HG03439 (cell line): ENCODE results near the gene FKBP1C.

ENCODE experiments used
- ATAC-seq: cut with Tn5 transposase; IDR thresholded peaks from one replicate; pipeline ENCODE4 v1.9.1; 2021; ENCODE audit warnings: mild to moderate bottlenecking, moderate library complexity; ENCODE audit not compliant: unreplicated experiment

Gene FKBP1C

DNA sequence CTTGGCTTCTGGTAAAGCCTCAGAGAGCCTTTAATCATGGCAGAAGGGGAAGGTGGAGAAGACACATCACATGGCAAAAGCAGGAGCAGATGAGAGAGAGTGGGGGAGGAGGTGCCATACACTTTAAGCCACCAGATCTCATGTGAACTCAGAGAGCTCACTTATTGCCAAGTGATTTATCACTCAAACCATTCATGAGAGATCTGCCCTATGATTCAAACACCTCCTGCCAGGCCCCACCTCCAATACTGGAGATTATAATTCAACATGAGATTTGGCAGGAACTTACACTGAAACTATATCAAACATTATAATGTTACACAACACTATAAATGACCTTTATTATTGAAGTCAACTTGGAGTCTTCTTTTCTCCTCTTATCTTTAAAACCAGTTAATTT is 47.9 kb downstream of the FKBP1C start:
- ATAC-seq, result no peak

DNA sequence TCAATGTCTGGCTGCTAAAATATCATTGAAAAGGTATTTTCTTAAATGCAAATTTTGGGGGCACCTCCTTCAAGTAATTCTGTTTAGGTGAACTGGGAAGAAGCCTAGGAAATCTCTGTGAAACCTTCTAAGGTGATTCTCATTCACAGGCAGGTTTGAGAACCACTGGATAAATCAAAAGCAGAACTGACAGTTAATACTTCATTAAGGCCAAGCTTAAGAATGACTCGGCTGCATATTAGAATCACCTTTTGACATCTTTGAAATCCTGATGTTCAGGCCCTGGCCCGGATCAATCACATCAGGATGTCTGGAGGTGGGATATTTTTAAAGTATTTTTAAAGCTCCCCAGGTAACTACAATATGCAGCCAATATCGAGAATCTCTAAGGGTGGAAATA is 50.6 kb downstream of the FKBP1C start:
- no peak for ATAC-seq
